GM15510 (cell line): ENCODE results near the gene KDM6A.

Experiments used
- POLR2A ChIP-seq: IDR thresholded peaks from 3 replicates; pipeline ENCODE4 v1.6.1; 2011; ENCODE audit warnings: borderline replicate concordance; ENCODE audit not compliant: insufficient read length; ENCODE audit errors: extremely low read depth

Gene KDM6A

DNA sequence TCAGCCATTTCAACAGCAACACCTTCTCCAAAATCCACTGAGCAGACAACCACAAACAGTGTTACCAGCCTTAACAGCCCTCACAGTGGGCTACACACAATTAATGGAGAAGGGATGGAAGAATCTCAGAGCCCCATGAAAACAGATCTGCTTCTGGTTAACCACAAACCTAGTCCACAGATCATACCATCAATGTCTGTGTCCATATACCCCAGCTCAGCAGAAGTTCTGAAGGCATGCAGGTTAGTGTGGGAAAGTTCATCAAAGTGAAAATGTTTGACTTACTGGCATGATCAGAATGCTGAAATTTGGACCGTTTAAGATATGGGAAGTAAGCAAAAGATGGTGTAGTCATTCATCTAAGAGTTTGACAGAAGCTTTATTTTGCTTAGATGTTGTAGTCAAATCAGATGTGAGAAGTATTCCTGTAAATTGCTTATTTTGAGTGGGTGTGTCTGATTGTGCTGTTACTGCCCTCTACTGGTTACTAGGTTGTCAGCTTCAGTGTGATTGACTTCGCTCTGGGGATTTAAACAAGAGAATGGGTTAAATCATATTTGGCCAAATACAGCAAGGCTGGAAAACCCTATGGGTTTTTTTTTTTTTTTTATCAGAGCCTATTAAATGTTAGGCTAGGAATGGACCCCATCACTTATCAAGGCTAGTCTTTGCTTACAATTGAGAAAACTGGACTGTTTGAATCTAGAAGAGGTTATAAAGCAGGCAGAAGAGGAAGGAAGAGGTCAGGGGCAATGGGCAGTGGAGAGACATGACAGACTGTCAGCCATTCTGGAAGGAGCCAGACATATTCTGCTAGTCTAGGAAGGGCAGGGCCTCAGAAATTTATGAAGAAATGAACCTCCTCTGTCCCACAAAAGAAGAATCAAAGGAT lies 197.4 kb downstream of the KDM6A start:
- TF ChIP-seq POLR2A: no peak

DNA sequence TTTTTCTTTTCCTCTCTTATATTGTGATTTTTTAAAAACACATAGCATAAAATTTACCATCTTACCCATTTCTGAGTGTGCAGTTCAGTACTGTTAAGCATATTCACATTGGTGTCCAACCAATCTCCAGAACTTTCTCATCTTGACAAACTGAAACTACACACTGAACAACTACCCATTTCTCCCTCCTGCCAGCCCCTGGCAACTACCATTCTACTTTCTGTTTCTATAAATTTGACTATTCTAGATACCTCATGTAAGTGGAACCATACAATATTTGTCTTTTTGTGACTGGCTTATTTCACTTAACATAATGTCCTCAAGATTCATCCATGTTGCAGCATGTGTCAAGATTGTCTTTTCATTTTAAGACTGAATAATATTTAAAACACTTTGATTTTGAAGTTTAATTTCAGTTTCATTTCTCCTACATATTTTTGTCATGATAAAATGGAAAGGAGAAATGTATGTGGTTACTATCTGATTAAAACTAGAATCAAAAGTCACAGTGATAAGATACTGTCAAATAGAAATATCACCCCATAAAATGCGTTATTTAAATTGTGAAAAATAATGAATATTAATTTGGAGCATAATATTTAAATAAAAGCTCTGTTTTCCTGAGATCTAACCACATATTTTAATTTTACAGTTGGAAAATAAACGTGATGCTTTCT lies 204.9 kb downstream of the KDM6A start:
- TF ChIP-seq POLR2A: no peak

DNA sequence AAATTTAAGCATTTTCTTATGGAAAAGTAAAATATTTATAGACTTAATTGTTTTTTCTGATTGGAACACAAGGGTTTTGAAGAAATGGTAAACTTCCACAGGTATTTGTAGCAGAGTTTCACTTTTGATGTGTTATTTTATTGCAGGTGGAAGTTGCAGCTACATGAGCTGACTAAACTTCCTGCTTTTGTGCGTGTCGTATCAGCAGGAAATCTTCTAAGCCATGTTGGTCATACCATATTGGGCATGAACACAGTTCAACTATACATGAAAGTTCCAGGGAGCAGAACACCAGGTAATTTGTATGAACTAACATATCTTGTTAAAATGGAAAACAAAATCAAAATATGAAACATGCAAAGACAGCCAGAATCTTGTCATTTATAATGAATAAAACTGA lies 210.3 kb downstream of the KDM6A start:
- TF ChIP-seq POLR2A: no peak

DNA sequence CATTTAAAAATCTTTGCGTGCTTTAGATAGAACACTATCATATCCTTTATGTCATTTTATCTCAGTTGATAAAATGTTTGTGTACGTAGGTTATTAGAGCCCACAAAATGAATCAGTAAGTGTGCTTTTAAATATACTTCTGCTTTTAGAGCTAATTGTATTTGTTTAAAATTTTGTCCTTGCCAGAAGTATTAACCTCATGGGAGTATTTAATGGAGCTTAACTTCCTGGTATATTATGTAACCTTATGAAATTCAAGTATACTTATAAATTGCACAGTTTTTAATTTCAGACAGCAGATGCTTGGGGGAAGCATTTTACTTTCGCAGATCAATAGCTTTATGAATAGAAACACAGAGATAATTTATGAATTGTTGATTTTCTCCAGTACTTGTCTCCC lies 237.5 kb downstream of the KDM6A start:
- no peak for TF ChIP-seq POLR2A

DNA sequence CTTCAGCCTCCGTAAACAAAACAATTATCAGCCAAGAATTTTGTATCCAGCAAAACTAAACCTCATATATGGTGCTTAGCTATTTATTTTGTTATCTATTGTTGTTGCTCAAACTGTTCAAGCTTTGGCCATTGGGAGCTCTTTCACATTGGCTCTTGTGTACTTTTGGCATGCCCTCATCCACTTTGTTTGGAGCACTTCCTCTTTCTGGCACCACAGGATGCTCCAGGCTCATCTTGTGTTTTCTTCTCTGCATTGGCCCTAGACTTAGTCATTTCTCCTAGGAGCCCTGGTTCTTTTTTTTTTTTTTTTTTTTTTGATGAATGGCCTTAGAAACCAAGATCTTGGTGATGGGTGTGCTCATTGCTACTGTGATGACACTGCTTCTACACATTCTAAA lies 253.2 kb downstream of the KDM6A start:
- no peak for TF ChIP-seq POLR2A

GRCh38 chrX:45128896-45129454 lies 256.0 kb downstream of the KDM6A start:
- TF ChIP-seq POLR2A: no peak

DNA sequence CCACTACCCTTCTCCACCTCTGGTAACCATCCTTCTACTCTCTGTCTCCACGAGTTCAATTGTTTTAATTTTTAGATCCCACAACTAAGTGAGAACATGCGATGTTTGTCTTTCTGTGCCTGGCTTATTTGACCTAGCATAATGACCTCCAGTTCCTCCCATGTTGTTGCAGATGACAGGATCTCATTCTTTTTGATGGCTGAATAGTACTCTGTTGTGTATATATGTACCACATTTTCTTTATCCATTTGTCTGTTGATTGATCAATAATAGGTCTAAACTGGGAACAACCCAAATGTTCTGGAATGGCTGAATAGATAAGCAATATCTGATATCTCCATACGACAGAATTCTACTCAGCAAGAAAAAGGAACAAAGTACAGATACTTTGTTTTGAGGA lies 260.5 kb downstream of the KDM6A start:
- no peak for TF ChIP-seq POLR2A

DNA sequence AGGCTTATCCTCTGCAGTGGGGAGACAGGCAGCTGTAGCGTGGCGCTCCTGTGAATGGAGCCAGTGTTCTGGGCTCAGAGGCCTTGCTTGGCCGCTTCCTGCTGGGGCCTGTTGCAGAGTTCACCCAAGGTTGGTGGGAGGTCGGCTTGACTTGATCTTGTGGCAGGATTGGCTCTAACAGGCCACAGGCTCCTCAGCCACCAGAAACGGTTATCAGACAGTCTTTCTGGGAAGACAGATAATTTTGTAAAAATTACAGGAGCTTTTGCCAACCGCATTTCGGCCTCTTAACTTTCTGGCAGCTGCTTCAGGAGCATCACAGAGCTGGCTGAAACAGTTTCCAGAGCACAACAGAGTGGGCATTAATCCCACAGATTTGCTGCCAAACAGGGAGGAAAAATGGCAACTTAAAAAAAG lies 261.3 kb downstream of the KDM6A start:
- TF ChIP-seq POLR2A: no peak

DNA sequence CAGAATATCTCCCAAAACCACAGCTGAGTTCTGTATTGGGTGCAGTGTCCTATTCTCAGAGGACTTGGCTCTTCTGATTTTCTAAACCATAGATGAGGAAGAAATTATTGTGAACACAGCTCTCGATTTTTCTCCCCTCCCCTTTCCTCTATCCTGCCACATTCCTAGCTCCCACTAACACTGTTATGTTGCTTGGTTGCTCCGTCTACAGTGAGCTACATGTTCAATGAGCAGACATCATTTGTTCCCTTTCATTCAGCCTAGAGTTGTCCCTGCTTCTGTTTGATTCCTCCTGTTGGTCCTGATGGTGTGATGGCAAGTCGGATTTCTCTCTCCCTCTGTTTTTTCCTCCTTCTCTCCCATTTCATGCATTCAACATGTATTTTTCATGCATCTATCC lies 261.8 kb downstream of the KDM6A start:
- no peak for TF ChIP-seq POLR2A

DNA sequence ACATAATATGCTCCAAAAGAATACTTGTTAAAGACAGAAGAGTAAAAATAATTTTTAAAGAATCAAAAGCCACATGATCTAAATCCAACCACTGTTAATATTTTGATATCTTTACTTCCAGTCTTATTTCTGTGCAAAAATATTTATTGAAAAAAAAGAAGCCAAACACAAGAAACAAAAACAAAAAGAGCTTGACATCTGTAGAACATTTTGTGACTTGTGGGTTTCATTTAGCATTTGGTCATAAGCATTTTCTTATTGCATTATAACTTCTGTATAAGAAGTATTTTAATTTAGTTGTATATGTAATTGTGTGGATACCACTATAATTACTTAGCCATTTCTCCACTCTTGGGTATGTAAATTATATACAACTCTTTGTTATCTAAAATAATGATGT lies 264.5 kb downstream of the KDM6A start:
- no peak for TF ChIP-seq POLR2A

DNA sequence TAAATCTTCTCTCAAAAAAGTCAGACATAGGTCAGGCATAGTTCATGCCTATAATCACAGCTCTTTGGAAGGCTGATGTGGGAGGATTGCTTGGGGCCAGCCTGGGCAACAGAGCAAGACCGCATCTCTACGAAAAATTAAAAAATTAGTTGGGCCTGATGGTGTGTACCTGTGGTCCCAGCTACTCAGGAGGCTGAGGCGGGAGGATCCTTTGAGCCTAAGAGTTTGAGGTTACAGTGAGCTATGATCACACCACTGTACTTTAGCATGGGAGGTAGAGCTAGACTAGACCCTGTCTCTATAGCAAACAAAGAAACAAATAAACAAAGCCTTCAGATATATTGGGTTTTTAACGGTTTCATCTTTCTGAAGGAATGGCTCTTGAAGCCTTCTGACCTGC lies 265.5 kb downstream of the KDM6A start:
- TF ChIP-seq POLR2A: no peak

- no peak for TF ChIP-seq POLR2A
Observed at GRCh38 chrX:45140812-45141211, 267.8 kb downstream of the KDM6A start.

- no peak for TF ChIP-seq POLR2A
Observed at GRCh38 chrX:45142185-45142584, 269.2 kb downstream of the KDM6A start.

- TF ChIP-seq POLR2A: no peak
Observed at GRCh38 chrX:45143455-45143854, 270.5 kb downstream of the KDM6A start.

GRCh38 chrX:45145492-45146215 lies 272.7 kb downstream of the KDM6A start:
- TF ChIP-seq POLR2A: no peak

DNA sequence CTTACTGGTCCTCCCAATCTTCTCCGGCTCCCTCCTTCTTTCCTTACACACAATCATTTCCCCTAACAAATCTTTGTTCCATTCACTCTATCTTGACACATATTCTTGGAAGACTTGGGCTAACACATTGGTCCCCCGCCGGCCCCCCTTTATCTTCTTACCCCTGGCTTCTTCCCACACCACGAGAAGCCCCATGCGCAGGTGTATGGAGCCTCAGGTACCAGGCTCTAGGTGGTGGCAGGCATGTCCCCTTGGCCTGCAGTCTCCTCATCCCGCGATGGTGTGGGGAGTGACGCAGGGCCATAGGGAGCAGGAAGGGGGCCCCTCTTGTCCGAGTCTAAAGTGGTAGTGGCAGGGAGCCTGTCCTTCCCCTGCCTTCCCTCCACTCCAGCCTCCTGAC lies 277.8 kb downstream of the KDM6A start:
- no peak for TF ChIP-seq POLR2A

DNA sequence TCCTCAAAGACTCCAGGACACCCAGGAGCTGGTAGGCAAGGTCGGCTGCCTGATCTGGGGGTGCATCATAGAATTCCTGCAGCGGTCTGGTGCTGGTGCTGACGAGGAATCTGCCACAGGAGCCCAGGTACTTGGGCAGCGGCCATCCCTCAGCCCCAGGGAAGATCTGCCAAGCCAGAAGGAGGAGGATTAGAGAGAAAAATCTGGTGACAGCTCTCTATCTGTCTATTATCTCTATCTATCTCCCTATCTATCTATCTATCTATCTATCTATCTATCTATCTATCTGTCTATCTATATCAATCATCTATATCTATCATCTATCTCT lies 281.0 kb downstream of the KDM6A start:
- no peak for TF ChIP-seq POLR2A
